ENCODE measurements around the gene KRT78.

Gene KRT78

GRCh38 chr12:52819731-52820510 is 28.9 kb downstream of the KRT78 start:
- Histone ChIP-seq H3F3A (ENCODE audit: control insufficient read depth, insufficient read depth) (no peaks in the 10 kb centered on the region), H3K4me2 (ENCODE audit: low read length) (no peak overlapping the region), H3K27me3 (ENCODE audit: control insufficient read depth, low read length) (no peaks in the 10 kb centered on the region; the same call in 1 of the 2 replicates), H3K36me3 (ENCODE audit: control insufficient read depth, low read length) (no peaks in the 10 kb centered on the region), H3K9me3 (ENCODE audit: control insufficient read depth, insufficient read depth, low read length) (no peaks in the 10 kb centered on the region), H4K20me1 (ENCODE audit: control insufficient read depth, insufficient read depth, low read depth, low read length) (no peaks in the 10 kb centered on the region), H3K9me2 (replicated peaks; ENCODE audit: control insufficient read depth, low read length) (no peaks in the 10 kb centered on the region), H3K27ac (ENCODE audit: low read depth, low read length) (no peak overlapping the region), H3K4me3 (ENCODE audit: low read length) (no peak overlapping the region), H3K4me1 (ENCODE audit: control insufficient read depth, low read length) (no peaks in the 10 kb centered on the region), H3K79me2 (ENCODE audit: control insufficient read depth, low read length) (no peaks in the 10 kb centered on the region)
- TF ChIP-seq CTCF (IDR thresholded peaks at IDR 0.05; ENCODE audit: low read depth, low read length, poor library complexity, severe bottlenecking) (no peak), EZH2phosphoT487 (IDR thresholded peaks at IDR 0.05; ENCODE audit: borderline replicate concordance, low read length) (no peak)

- Histone ChIP-seq H3K36me3 (ENCODE audit: control insufficient read depth, low read length) (no peaks in the 10 kb centered on the region), H3K4me3 (ENCODE audit: low read length) (no peak overlapping the region), H3K27ac (ENCODE audit: low read depth, low read length) (no peak overlapping the region), H3K79me2 (ENCODE audit: control insufficient read depth, low read length) (no peaks in the 10 kb centered on the region), H3K9me2 (replicated peaks; ENCODE audit: control insufficient read depth, low read length) (no peaks in the 10 kb centered on the region), H3K4me2 (ENCODE audit: low read length) (no peak overlapping the region), H3K27me3 (ENCODE audit: control insufficient read depth, low read length) (no peaks in the 10 kb centered on the region; the same call in 1 of the 2 replicates), H4K20me1 (ENCODE audit: control insufficient read depth, insufficient read depth, low read depth, low read length) (no peaks in the 10 kb centered on the region), H3K4me1 (ENCODE audit: control insufficient read depth, low read length) (no peaks in the 10 kb centered on the region), H3K9me3 (ENCODE audit: control insufficient read depth, insufficient read depth, low read length) (no peaks in the 10 kb centered on the region), H3F3A (ENCODE audit: control insufficient read depth, insufficient read depth) (no peaks in the 10 kb centered on the region)
- TF ChIP-seq CTCF (IDR thresholded peaks at IDR 0.05; ENCODE audit: low read depth, low read length, poor library complexity, severe bottlenecking) (no peak), EZH2phosphoT487 (IDR thresholded peaks at IDR 0.05; ENCODE audit: borderline replicate concordance, low read length) (no peak)
Observed at GRCh38 chr12:52818887-52819420, 29.8 kb downstream of the KRT78 start.

DNA sequence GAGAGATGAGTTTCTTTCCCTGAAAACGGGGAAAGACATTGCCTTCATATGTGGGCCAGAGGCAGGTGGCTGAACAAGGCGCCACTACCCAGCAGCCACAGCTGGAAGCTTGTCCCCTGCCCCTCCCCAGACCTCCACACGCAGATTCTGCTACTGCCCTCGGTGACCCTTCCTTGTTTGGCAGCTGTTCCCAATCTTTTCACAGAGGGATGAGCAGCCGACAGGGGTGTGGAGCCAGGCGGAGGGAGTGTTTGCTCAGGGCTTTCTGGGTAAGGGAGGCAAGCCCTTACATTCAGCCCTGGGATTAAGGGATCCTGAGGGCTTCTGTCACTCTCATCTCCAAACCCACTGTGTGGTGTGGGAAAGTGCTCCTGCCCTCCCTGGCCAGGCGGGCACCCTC is 30.4 kb downstream of the KRT78 start:
- Histone ChIP-seq H3F3A (ENCODE audit: control insufficient read depth, insufficient read depth) (no peaks in the 10 kb centered on the region), H3K4me2 (ENCODE audit: low read length) (no peak overlapping the region), H3K9me2 (replicated peaks; ENCODE audit: control insufficient read depth, low read length) (no peaks in the 10 kb centered on the region), H3K4me3 (ENCODE audit: low read length) (no peak overlapping the region), H3K9me3 (ENCODE audit: control insufficient read depth, insufficient read depth, low read length) (no peaks in the 10 kb centered on the region), H3K36me3 (ENCODE audit: control insufficient read depth, low read length) (no peaks in the 10 kb centered on the region), H3K79me2 (ENCODE audit: control insufficient read depth, low read length) (no peaks in the 10 kb centered on the region), H3K27ac (ENCODE audit: low read depth, low read length) (no peak overlapping the region), H3K27me3 (ENCODE audit: control insufficient read depth, low read length) (no peaks in the 10 kb centered on the region; the same call in 1 of the 2 replicates), H4K20me1 (ENCODE audit: control insufficient read depth, insufficient read depth, low read depth, low read length) (no peaks in the 10 kb centered on the region), H3K4me1 (ENCODE audit: control insufficient read depth, low read length) (no peaks in the 10 kb centered on the region)
- no peak for TF ChIP-seq CTCF (IDR thresholded peaks at IDR 0.05; ENCODE audit: low read depth, low read length, poor library complexity, severe bottlenecking)
- TF ChIP-seq EZH2phosphoT487 (IDR thresholded peaks at IDR 0.05; ENCODE audit: borderline replicate concordance, low read length): no peak
